ENCODE measurements around the gene TTC39A.

The TTC39A gene

DNA sequence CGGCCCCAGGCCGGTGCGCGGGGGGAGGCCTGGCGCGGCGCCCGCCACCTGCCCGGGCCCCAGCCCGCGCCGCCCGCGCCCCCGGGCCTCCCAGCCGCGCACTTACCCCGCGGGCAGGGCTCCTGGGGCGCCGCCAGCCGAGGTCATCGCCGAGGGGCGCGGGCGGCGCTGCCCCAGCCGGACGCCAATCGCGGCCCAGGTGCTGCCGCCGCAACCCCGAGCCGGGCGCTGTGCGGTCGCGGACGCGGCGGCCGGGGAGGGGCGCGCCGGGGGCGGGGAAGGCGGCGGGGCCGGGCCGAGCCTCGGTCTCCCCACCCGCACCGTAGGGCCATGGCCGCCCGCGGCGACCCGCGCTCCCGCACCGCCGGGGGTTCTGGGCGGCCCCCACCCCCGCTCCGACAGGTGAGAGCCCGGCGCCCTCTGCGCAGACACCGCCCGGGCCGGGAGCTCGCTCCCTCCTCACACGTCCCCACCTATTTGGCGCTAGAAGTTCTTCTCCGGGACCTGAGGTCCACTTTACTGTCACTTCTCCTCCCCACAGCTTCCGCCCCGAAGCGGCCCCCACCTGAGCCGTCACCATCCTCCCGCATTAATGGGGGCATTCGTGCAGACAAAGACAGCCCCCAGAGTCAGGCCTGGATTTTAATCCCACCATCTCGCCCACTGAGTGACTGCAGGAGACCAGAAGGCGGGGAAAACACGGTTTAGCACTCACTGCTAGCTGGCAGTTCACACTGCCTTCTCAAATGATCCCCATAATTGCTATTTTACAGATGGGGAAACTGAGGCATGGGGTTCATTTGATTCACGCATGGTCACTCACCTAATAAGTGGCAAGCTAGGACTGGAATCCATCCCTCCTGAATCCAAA is at the start of gene TTC39A:
TTC39A (minus strand) TSS at position 232 of the 871 bp plus-strand sequence; CDS start at position 147, 85 bp downstream.
- no peak for DNase-seq (ENCODE audit: low read depth, low spot score)
- H3K27me3 ChIP-seq (ENCODE audit: insufficient read depth, insufficient read length): peaks cover 20% of the 10 kb centered on the region
- no peaks in the 10 kb centered on the region for H3K36me3 ChIP-seq (ENCODE audit: insufficient read depth, insufficient read length, low read length)
- no peak for TF ChIP-seq SUZ12 (IDR thresholded peaks at IDR 0.05; ENCODE audit: extremely low read depth, insufficient read depth, insufficient read length)
- H3K9ac ChIP-seq (ENCODE audit: insufficient read length, low read depth): peak within 1 kb of the TSS; percentile 38
- H3K4me1 ChIP-seq (ENCODE audit: insufficient read depth, insufficient read length): peaks cover 7% of the 10 kb centered on the region
- no peaks in the 10 kb centered on the region for H3K9me3 ChIP-seq (ENCODE audit: insufficient read depth, low read length)
- peak within 1 kb of the TSS; percentile 56 for H3K4me3 ChIP-seq (ENCODE audit: insufficient read length, low read depth)

GRCh38 chr1:51378871-51379270 is 48.5 kb upstream of the TTC39A start:
- no peak for DNase-seq (ENCODE audit: low read depth, low spot score)
- H3K27me3 ChIP-seq (ENCODE audit: insufficient read depth, insufficient read length): no peaks in the 10 kb centered on the region

GRCh38 chr1:51373898-51374297 is 43.5 kb upstream of the TTC39A start:
- Histone ChIP-seq H3K9me3 (ENCODE audit: insufficient read depth, low read length) (0 out of 2 replicates have a peak, but pooled peaks cover 1% of the 10 kb centered on the region), H3K36me3 (ENCODE audit: insufficient read depth, insufficient read length, low read length) (peaks cover 9% of the 10 kb centered on the region), H3K9ac (ENCODE audit: insufficient read length, low read depth) (no peak overlapping the region), H3K27me3 (ENCODE audit: insufficient read depth, insufficient read length) (no peaks in the 10 kb centered on the region), H3K4me3 (ENCODE audit: insufficient read length, low read depth) (no peak overlapping the region), H3K4me1 (ENCODE audit: insufficient read depth, insufficient read length) (no peaks in the 10 kb centered on the region)
- TF ChIP-seq SUZ12 (IDR thresholded peaks at IDR 0.05; ENCODE audit: extremely low read depth, insufficient read depth, insufficient read length) (no peak), ZNF274 (IDR thresholded peaks at IDR 0.05; ENCODE audit: low read depth, low read length) (no peak), YY1 (IDR thresholded peaks at IDR 0.05; ENCODE audit: insufficient read depth, insufficient read length) (no peak)
- no peak for DNase-seq (ENCODE audit: low read depth, low spot score)

More at GRCh38 chr1:51378871-51379270, 48.5 kb upstream of the TTC39A start:
- Histone ChIP-seq H3K4me1 (ENCODE audit: insufficient read depth, insufficient read length) (no peaks in the 10 kb centered on the region), H3K4me3 (ENCODE audit: insufficient read length, low read depth) (no peak overlapping the region), H3K9me3 (ENCODE audit: insufficient read depth, low read length) (peaks cover 19% of the 10 kb centered on the region), H3K36me3 (ENCODE audit: insufficient read depth, insufficient read length, low read length) (peaks cover 6% of the 10 kb centered on the region), H3K9ac (ENCODE audit: insufficient read length, low read depth) (no peak overlapping the region)
- TF ChIP-seq YY1 (IDR thresholded peaks at IDR 0.05; ENCODE audit: insufficient read depth, insufficient read length) (no peak), ZNF274 (IDR thresholded peaks at IDR 0.05; ENCODE audit: low read depth, low read length) (no peak), SUZ12 (IDR thresholded peaks at IDR 0.05; ENCODE audit: extremely low read depth, insufficient read depth, insufficient read length) (no peak)

- H3K9ac ChIP-seq (ENCODE audit: insufficient read length, low read depth): no peak overlapping the region
- H3K4me1 ChIP-seq (ENCODE audit: insufficient read depth, insufficient read length): no peaks in the 10 kb centered on the region
- H3K9me3 ChIP-seq (ENCODE audit: insufficient read depth, low read length): no peaks in the 10 kb centered on the region
- H3K27me3 ChIP-seq (ENCODE audit: insufficient read depth, insufficient read length): no peaks in the 10 kb centered on the region
- TF ChIP-seq SUZ12 (IDR thresholded peaks at IDR 0.05; ENCODE audit: extremely low read depth, insufficient read depth, insufficient read length): no peak
- no peak for TF ChIP-seq YY1 (IDR thresholded peaks at IDR 0.05; ENCODE audit: insufficient read depth, insufficient read length)
- no peak for TF ChIP-seq ZNF274 (IDR thresholded peaks at IDR 0.05; ENCODE audit: low read depth, low read length)
- DNase-seq (ENCODE audit: low read depth, low spot score): no peak
- H3K4me3 ChIP-seq (ENCODE audit: insufficient read length, low read depth): no peak overlapping the region
- H3K36me3 ChIP-seq (ENCODE audit: insufficient read depth, insufficient read length, low read length): peaks cover 9% of the 10 kb centered on the region
Observed at GRCh38 chr1:51372561-51372960, 42.2 kb upstream of the TTC39A start.

DNA sequence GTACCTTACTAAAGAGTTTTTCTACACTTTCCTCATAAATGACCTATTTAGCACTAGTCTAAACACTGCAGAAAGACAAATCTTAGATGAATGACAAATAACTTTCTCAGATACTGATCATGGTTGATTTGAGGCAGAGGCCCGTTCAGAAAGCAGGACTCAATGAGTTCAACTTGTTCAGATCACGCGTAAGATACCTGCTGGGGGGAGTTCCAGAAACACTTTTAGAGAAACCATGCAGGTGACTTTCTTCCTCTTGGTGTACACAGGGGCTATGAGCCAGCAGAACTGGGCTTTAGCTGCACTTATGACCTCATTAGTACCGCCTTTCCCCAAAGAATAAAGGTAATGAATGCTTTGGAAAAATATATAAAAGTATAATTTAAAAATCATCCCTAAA is 38.8 kb upstream of the TTC39A start:
- Histone ChIP-seq H3K4me1 (ENCODE audit: insufficient read depth, insufficient read length) (no peaks in the 10 kb centered on the region), H3K27me3 (ENCODE audit: insufficient read depth, insufficient read length) (no peaks in the 10 kb centered on the region), H3K9me3 (ENCODE audit: insufficient read depth, low read length) (no peaks in the 10 kb centered on the region), H3K36me3 (ENCODE audit: insufficient read depth, insufficient read length, low read length) (peaks cover 17% of the 10 kb centered on the region), H3K4me3 (ENCODE audit: insufficient read length, low read depth) (no peak overlapping the region), H3K9ac (ENCODE audit: insufficient read length, low read depth) (no peak overlapping the region)
- DNase-seq (ENCODE audit: low read depth, low spot score): no peak
- TF ChIP-seq ZNF274 (IDR thresholded peaks at IDR 0.05; ENCODE audit: low read depth, low read length) (no peak), YY1 (IDR thresholded peaks at IDR 0.05; ENCODE audit: insufficient read depth, insufficient read length) (no peak), SUZ12 (IDR thresholded peaks at IDR 0.05; ENCODE audit: extremely low read depth, insufficient read depth, insufficient read length) (no peak)

GRCh38 chr1:51365774-51366173 is 35.4 kb upstream of the TTC39A start:
- H3K4me3 ChIP-seq (ENCODE audit: insufficient read length, low read depth): no peak overlapping the region
- H3K27me3 ChIP-seq (ENCODE audit: insufficient read depth, insufficient read length): no peaks in the 10 kb centered on the region
- H3K36me3 ChIP-seq (ENCODE audit: insufficient read depth, insufficient read length, low read length): peaks cover 22% of the 10 kb centered on the region
- TF ChIP-seq YY1 (IDR thresholded peaks at IDR 0.05; ENCODE audit: insufficient read depth, insufficient read length) (no peak), SUZ12 (IDR thresholded peaks at IDR 0.05; ENCODE audit: extremely low read depth, insufficient read depth, insufficient read length) (no peak), ZNF274 (IDR thresholded peaks at IDR 0.05; ENCODE audit: low read depth, low read length) (no peak)
- DNase-seq (ENCODE audit: low read depth, low spot score): no peak
- H3K9me3 ChIP-seq (ENCODE audit: insufficient read depth, low read length): no peaks in the 10 kb centered on the region
- H3K4me1 ChIP-seq (ENCODE audit: insufficient read depth, insufficient read length): no peaks in the 10 kb centered on the region
- no peak overlapping the region for H3K9ac ChIP-seq (ENCODE audit: insufficient read length, low read depth)

DNA sequence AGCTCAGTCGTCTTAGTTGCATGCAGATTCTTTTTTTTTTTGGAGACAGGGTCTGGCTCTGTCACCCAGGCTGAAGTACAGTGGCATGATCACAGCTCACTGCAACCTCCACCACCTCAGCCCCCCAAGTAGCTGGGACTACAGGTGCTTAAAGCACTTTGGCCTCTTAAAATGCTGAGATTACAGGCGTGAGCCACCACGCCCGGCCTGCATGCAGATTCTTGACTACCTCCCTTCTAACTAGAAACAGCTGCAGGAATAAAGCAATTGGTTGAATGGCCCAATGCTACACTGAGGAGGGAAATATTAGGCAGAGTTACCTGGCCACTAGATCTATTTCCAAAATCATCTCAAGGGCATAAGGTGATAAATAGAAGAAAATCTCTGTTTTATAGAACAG is 29.5 kb upstream of the TTC39A start:
- Histone ChIP-seq H3K27me3 (ENCODE audit: insufficient read depth, insufficient read length) (no peaks in the 10 kb centered on the region), H3K36me3 (ENCODE audit: insufficient read depth, insufficient read length, low read length) (peaks cover 44% of the 10 kb centered on the region), H3K9me3 (ENCODE audit: insufficient read depth, low read length) (no peaks in the 10 kb centered on the region), H3K4me1 (ENCODE audit: insufficient read depth, insufficient read length) (no peaks in the 10 kb centered on the region), H3K9ac (ENCODE audit: insufficient read length, low read depth) (no peak overlapping the region), H3K4me3 (ENCODE audit: insufficient read length, low read depth) (no peak overlapping the region)
- no peak for TF ChIP-seq YY1 (IDR thresholded peaks at IDR 0.05; ENCODE audit: insufficient read depth, insufficient read length)
- no peak for TF ChIP-seq ZNF274 (IDR thresholded peaks at IDR 0.05; ENCODE audit: low read depth, low read length)
- no peak for TF ChIP-seq SUZ12 (IDR thresholded peaks at IDR 0.05; ENCODE audit: extremely low read depth, insufficient read depth, insufficient read length)
- DNase-seq (ENCODE audit: low read depth, low spot score): no peak

Data from NT2/D1 (cell line).